AG09319 (cell line): ENCODE results near the gene AKAP7.
"Not testable (repeated sequence)": the region's sequence is repeated elsewhere in the genome, so short reads cannot be mapped to it uniquely, and the experiment has no call there.

Source experiments
- DNase-seq: peaks from one replicate; pipeline ENCODE4 v3.0.0-alpha.2; 2010; ENCODE audit warnings: low read depth; ENCODE audit errors: extremely low read depth
- TF ChIP-seq, protein P1 (sequence below): IDR thresholded peaks from 2 replicates; pipeline ENCODE4 v1.5.1; 2011; ENCODE audit warnings: low read depth, mild to moderate bottlenecking, inconsistent platforms, low read length, moderate library complexity

Gene AKAP7

DNA sequence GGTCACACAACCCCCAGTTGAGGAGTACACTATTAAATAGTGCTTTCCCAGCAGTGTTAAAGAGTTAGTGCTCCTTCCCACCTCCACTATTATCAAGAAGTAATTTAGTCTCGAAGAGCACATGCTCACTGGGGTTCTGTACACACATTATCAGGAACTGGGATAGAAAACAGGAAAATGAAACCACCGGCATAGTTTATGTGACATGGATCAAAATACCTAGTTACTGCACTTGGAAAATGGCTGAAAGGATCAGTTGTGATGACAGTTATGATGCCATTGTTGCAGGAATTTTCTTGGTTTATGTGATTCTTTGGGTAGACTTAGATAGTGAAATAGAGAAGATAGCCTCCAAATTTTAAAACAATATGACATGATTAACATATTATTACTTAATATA lies 152.9 kb downstream of the AKAP7 start:
- TF ChIP-seq, protein P1, sequence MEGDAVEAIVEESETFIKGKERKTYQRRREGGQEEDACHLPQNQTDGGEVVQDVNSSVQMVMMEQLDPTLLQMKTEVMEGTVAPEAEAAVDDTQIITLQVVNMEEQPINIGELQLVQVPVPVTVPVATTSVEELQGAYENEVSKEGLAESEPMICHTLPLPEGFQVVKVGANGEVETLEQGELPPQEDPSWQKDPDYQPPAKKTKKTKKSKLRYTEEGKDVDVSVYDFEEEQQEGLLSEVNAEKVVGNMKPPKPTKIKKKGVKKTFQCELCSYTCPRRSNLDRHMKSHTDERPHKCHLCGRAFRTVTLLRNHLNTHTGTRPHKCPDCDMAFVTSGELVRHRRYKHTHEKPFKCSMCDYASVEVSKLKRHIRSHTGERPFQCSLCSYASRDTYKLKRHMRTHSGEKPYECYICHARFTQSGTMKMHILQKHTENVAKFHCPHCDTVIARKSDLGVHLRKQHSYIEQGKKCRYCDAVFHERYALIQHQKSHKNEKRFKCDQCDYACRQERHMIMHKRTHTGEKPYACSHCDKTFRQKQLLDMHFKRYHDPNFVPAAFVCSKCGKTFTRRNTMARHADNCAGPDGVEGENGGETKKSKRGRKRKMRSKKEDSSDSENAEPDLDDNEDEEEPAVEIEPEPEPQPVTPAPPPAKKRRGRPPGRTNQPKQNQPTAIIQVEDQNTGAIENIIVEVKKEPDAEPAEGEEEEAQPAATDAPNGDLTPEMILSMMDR: no peak
- DNase-seq: no peak

DNA sequence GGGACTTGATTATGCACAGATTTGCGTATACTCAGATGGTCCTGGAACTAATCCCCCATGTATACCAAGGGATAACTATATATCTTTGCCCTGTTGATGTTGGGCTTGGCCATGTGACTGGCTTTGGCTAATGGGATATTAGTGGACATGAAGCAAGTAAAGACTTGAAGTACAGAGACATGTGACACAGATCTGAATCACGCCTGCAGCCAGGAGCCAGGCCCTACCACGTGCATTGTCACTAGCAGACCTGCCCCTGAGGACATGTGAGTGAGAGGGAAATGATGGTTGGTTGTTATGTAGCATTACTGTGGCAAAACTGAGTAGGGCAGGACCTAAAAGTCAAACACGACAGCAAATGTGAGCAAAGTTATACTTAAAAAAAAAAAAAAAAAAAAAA lies 155.7 kb downstream of the AKAP7 start:
- TF ChIP-seq, protein P1: no peak
- no peak for DNase-seq

DNA sequence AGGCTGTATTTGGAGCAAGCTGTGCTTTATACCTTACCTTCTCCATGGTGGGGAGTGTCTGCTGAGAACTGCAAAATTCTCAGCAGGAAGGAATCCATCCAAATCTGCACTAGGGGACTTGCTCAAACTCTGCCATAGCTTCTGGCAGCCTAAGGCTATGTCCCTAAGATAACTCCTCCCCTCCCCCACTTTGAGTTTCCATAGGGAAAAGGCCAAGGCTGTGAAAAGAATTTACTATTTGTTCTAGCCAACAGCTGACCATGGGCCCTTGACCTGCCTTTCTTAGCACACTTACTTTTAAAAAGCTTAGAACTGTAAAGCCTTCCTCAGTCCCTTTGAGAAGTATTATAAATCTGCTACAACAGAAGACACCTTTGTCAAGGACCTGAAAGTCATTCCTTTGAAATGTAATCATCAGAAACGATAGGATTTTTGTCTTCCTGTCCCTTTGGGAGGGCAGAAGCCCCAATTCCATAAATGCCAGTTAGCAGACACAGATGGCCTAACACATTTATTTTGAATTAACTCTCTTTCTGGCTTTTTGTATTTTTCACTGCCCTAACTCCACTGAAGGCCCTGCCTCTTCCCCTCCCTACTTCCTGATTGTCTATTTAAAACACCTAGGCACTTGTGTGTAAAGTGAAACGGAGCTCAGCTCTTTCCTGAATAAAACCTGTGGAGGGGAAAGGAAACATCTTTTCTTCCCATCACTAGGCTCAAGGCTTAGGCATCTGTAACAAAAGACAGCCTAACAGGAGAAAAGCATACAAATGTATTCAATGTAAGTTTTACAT lies 157.1 kb downstream of the AKAP7 start:
- no peak for DNase-seq
- TF ChIP-seq, protein P1: no peak

DNA sequence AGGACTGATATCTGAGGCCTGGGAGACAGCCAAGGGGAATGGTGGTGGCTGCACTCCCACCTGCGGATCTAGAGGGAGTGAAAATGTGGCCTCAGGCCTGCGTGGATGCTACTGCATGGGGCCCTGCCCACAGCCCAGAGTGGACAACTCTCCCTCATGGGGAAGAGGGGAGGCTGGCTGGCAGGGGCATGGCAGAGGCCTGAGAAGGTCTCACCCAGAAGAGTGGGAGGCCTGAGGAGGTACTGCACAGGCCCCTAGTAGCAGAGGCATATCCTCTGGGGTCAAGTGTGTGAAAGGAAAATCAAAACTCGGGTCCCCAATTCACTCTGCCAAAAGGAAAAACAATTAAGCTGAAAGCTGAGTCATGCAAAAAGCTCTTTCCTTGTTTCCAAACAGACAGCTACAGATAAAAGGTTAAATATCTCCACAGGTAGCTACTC lies 158.2 kb downstream of the AKAP7 start:
- DNase-seq: no peak
- TF ChIP-seq, protein P1: no peak

DNA sequence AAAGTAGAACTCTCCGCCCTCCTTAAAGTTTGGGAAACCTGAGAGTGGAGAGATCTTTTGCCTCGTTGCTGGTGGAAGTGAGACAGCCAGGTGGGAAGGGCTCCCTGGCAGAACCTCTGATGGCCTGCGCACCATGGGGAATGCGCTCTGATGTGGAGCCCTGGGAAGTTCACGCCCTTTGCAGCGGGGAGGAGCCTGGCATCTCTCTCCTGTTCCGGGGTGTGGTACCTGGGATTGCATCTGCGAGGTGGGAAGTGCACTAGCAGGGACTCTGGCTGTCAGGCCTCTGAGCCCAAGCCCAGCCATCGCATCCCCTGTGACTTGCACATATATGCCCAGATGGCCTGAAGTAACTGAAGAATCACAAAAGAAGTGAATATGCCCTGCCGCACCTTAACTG lies 159.8 kb downstream of the AKAP7 start:
- no peak for DNase-seq
- TF ChIP-seq, protein P1: no peak

DNA sequence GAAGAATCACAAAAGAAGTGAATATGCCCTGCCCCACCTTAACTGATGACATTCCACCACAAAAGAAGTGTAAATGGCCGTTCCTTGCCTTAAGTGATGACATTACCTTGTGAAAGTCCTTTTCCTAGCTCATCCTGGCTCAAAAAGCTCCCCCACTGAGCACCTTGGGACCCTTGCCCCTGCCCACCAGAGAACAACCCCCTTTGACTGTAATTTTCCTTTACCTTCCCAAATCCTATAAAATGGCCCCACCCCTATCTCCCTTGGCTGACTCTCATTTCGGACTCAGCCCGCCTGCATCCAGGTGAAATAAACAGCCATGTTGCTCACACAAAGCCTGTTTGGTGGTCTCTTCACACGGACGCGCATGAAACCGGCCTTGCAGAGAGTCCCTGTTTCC lies 165.6 kb downstream of the AKAP7 start:
- not testable (repeated sequence) for DNase-seq

DNA sequence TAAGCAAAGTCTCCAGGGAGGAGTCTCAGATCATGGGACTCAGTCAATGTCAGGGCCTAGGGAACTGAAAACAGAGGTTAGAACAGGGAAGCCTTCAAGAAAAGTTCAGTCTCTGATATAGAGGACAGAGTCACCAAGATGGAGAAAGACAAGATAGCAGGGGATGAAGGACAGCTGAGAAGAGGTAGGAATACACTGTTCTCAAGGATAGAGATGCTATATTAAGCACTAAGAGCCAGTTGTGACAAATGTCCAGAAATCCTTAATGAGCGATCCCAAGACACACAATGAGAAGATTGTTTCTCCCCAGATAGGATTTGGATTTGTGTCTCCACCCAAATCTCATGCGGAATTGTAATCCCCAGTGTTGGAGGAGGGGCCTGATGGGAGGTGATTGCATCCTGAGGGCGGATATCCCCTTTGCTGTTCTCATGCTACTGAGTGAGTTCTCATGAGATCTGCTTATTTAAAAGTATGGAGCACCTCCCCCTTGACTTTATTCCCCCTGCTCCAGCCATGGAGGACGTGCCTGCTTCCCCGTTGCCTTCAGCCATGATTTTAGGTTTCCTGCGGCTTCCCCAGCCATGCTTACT lies 168.2 kb downstream of the AKAP7 start:
- no peak for DNase-seq
- TF ChIP-seq, protein P1: no peak
